Common myeloid progenitor, CD34-positive (primary cell): ENCODE data around the gene DAPK2.

Experiments used
- CTCF ChIA-PET: fragments of 350-600 bp; sonication (Branson Sonifier 250); formaldehyde crosslinking; loops from one replicate; lab custom pipeline; 2021; ENCODE audit warnings: antibody characterized with exemption; lab: Charles Lee
- POLR2A ChIA-PET: fragments of 350-600 bp; sonication (Branson Sonifier 250); formaldehyde crosslinking; loops from one replicate; lab custom pipeline; 2021; ENCODE audit warnings: antibody characterized with exemption; lab: Charles Lee
- DNase-seq, 3 donors: peaks; one replicate each; pipeline versions ENCODE4 v3.0.0 to v3.0.0-alpha.2; 2013
- H3K27ac ChIP-seq, 2 experiments: 1 replicate in 1 of 2; 2 replicates in 1 of 2; pipeline ENCODE4 v1.7.0; 2013; ENCODE audit warnings: inconsistent platforms in 2 of 2, low read length in 2 of 2, mild to moderate bottlenecking in 2 of 2, low read depth in 1 of 2, moderate library complexity in 1 of 2; ENCODE audit not compliant: severe bottlenecking in 2 of 2, insufficient read depth in 1 of 2, poor library complexity in 1 of 2
- H3K27me3 ChIP-seq, 5 experiments: replicated peaks in 2 of 5; 1 replicate in 3 of 5; 2 replicates in 2 of 5; pipeline versions ENCODE4 v1.6.1 to v1.7.0; 2013; ENCODE audit warnings: low read length in 4 of 5, mild to moderate bottlenecking in 2 of 5, moderate library complexity in 2 of 5, inconsistent platforms in 1 of 5; ENCODE audit not compliant: insufficient read depth in 5 of 5, control insufficient read depth in 4 of 5
- H3K36me3 ChIP-seq, 4 experiments: 1 replicate in 2 of 4; 2 replicates in 2 of 4; pipeline versions ENCODE4 v1.6.1 to v1.7.0; 2013; ENCODE audit warnings: low read length in 3 of 4, control low read depth in 1 of 4, mild to moderate bottlenecking in 1 of 4; ENCODE audit not compliant: control insufficient read depth in 4 of 4, insufficient read depth in 4 of 4
- H3K4me1 ChIP-seq, 4 experiments: 1 replicate in 3 of 4; 2 replicates in 1 of 4; pipeline versions ENCODE4 v1.6.1 to v1.7.1; 2013; ENCODE audit warnings: low read length in 3 of 4, mild to moderate bottlenecking in 3 of 4, control low read depth in 1 of 4, inconsistent platforms in 1 of 4, moderate library complexity in 1 of 4; ENCODE audit not compliant: control insufficient read depth in 4 of 4, insufficient read depth in 4 of 4; ENCODE audit errors: control extremely low read depth in 1 of 4
- H3K4me3 ChIP-seq, 7 experiments: 1 replicate in 4 of 7; 2 replicates in 3 of 7; pipeline versions ENCODE4 v1.5.1 to v1.7.0; 2013; ENCODE audit warnings: mild to moderate bottlenecking in 7 of 7, low read length in 6 of 7, moderate library complexity in 6 of 7, inconsistent platforms in 2 of 7, low read depth in 2 of 7, control low read depth in 1 of 7; ENCODE audit not compliant: insufficient read depth in 4 of 7, control insufficient read depth in 1 of 7; ENCODE audit errors: extremely low read depth in 1 of 7
- H3K9me3 ChIP-seq, 5 experiments: 1 replicate in 4 of 5; 2 replicates in 1 of 5; pipeline versions ENCODE4 v1.6.1 to v1.7.1; 2013; ENCODE audit warnings: low read length in 4 of 5, mild to moderate bottlenecking in 2 of 5, inconsistent platforms in 1 of 5, low read depth in 1 of 5, moderate library complexity in 1 of 5; ENCODE audit not compliant: control insufficient read depth in 4 of 5, insufficient read depth in 2 of 5; ENCODE audit errors: control extremely low read depth in 1 of 5
- WGBS: methylation state at CpG from one replicate; pipeline ENCODE4 v1.1.5; 2013; ENCODE audit not compliant: insufficient coverage; 5-methylcytosine and 5-hydroxymethylcytosine counted together

DAPK2 gene

GRCh38 chr15:63912061-63912615 lies 134.1 kb downstream of the DAPK2 start:
- no peaks in the 10 kb centered on the region for H3K9me3 ChIP-seq
- ChIA-PET CTCF (interaction anchor here (0.7 to 1.5 kb wide), 9 partner anchors 9 to 158 kb away, joined by 3 to 5 read pairs (median 3); partner anchors contain the start of gene DAPK2), POLR2A (interaction anchor here (0.6 to 0.8 kb wide), 2 partner anchors 73 to 78 kb away, joined by 3 to 4 read pairs; no protein-coding TSS in a partner anchor)
- H3K4me3 ChIP-seq: no peak overlapping the region
- H3K27ac ChIP-seq: no peak overlapping the region
- no peaks in the 10 kb centered on the region for H3K27me3 ChIP-seq
- 91% methylated on average over 9 of the region's 15 CpGs for WGBS
- no peak for DNase-seq
- peaks cover 0 to 20% (median 5%) of the 10 kb centered on the region in 4 experiments for H3K4me1 ChIP-seq
- H3K36me3 ChIP-seq: no peaks in the 10 kb centered on the region

GRCh38 chr15:63911160-63911559 lies 135.1 kb downstream of the DAPK2 start:
- no peak for DNase-seq
- H3K36me3 ChIP-seq: no peaks in the 10 kb centered on the region
- H3K9me3 ChIP-seq: no peaks in the 10 kb centered on the region
- H3K4me1 ChIP-seq: peaks cover 0 to 23% (median 10%) of the 10 kb centered on the region in 4 experiments
- no CpG with 5 or more reads among the region's 4 CpGs for WGBS
- ChIA-PET CTCF (interaction anchor here (1.0 to 1.4 kb wide), 3 partner anchors 11 to 37 kb away, joined by 3 read pairs; no protein-coding TSS in a partner anchor), POLR2A (no interaction called here)
- H3K4me3 ChIP-seq: no peak overlapping the region
- no peaks in the 10 kb centered on the region for H3K27me3 ChIP-seq
- no peak overlapping the region for H3K27ac ChIP-seq

GRCh38 chr15:63909819-63910437 lies 136.4 kb downstream of the DAPK2 start:
- peaks cover 0 to 32% (median 19%) of the 10 kb centered on the region in 4 experiments for H3K4me1 ChIP-seq
- H3K36me3 ChIP-seq: no peaks in the 10 kb centered on the region
- no peak for DNase-seq
- no peaks in the 10 kb centered on the region for H3K9me3 ChIP-seq
- 95% methylated on average over 8 of the region's 10 CpGs for WGBS
- H3K27me3 ChIP-seq: no peaks in the 10 kb centered on the region
- ChIA-PET CTCF (interaction anchor here (0.8 to 0.9 kb wide), 2 partner anchors 10 to 37 kb away, joined by 3 read pairs; no protein-coding TSS in a partner anchor), POLR2A (interaction anchor here (0.7 kb wide), 1 partner anchor 75 kb away, joined by 6 read pairs; no protein-coding TSS in a partner anchor)
- no peak overlapping the region for H3K4me3 ChIP-seq
- no peak overlapping the region for H3K27ac ChIP-seq

GRCh38 chr15:63908991-63909390 lies 137.3 kb downstream of the DAPK2 start:
- CTCF ChIA-PET: interaction anchor here (0.8 to 1.4 kb wide), 3 partner anchors 9 to 38 kb away, joined by 3 read pairs; no protein-coding TSS in a partner anchor
- Histone ChIP-seq H3K27ac (no peak overlapping the region), H3K4me1 (peaks cover 0 to 32% (median 19%) of the 10 kb centered on the region in 4 experiments), H3K4me3 (no peak overlapping the region), H3K27me3 (no peaks in the 10 kb centered on the region), H3K36me3 (no peaks in the 10 kb centered on the region), H3K9me3 (no peaks in the 10 kb centered on the region)
- no peak for DNase-seq
- WGBS: no CpG with 5 or more reads among the region's 2 CpGs
- POLR2A ChIA-PET: interaction anchor here (0.7 kb wide), 1 partner anchor 74 kb away, joined by 6 read pairs; no protein-coding TSS in a partner anchor

GRCh38 chr15:63908281-63908680 lies 138.0 kb downstream of the DAPK2 start:
- POLR2A ChIA-PET: no interaction called here
- Histone ChIP-seq H3K27ac (no peak overlapping the region), H3K9me3 (no peaks in the 10 kb centered on the region), H3K27me3 (no peaks in the 10 kb centered on the region), H3K36me3 (no peaks in the 10 kb centered on the region), H3K4me1 (peaks cover 0 to 32% (median 19%) of the 10 kb centered on the region in 4 experiments), H3K4me3 (no peak overlapping the region)
- DNase-seq: no peak
- 98% methylated on average over 7 of the region's 7 CpGs for WGBS
- CTCF ChIA-PET: interaction anchor here (1.4 kb wide), 1 partner anchor 12 kb away, joined by 3 read pairs; no protein-coding TSS in a partner anchor

GRCh38 chr15:63907521-63907920 lies 138.8 kb downstream of the DAPK2 start:
- Histone ChIP-seq H3K36me3 (no peaks in the 10 kb centered on the region), H3K9me3 (no peaks in the 10 kb centered on the region), H3K27ac (no peak overlapping the region), H3K4me3 (no peak overlapping the region), H3K27me3 (no peaks in the 10 kb centered on the region), H3K4me1 (peaks cover 0 to 33% (median 19%) of the 10 kb centered on the region in 4 experiments)
- WGBS: 96% methylated on average over 5 of the region's 8 CpGs
- ChIA-PET CTCF (interaction anchor here (0.8 to 1.9 kb wide), 2 partner anchors 13 to 16 kb away, joined by 3 to 9 read pairs; no protein-coding TSS in a partner anchor), POLR2A (interaction anchor here (0.6 kb wide), 1 partner anchor 81 kb away, joined by 6 read pairs; no protein-coding TSS in a partner anchor)
- DNase-seq: no peak
